D341Med (cell line): ENCODE data around the gene OPTC.

Experiments
- DNase-seq: peaks from one replicate; pipeline ENCODE4 v3.0.0; 2012; ENCODE audit warnings: low spot score

The OPTC gene

DNA sequence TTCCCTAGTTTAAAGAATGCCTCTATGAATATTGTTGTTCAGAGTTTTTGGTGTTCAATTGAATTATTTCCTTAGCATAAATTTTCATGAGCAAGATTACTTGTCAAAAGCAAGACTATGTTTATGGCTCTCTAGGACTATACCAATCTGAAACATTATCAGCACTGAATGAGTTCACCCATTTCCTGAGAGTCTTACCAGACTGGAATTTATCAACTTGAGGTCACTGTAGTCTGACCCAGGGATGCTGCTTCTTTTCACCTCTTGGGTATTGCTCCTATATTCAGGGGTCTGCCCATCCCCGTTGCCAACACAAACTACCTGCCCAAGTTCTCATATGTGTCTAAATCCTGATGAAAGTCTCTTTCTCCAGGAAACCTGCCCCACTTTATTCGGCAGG, 42.6 kb downstream of the OPTC start:
- no peak for DNase-seq

DNA sequence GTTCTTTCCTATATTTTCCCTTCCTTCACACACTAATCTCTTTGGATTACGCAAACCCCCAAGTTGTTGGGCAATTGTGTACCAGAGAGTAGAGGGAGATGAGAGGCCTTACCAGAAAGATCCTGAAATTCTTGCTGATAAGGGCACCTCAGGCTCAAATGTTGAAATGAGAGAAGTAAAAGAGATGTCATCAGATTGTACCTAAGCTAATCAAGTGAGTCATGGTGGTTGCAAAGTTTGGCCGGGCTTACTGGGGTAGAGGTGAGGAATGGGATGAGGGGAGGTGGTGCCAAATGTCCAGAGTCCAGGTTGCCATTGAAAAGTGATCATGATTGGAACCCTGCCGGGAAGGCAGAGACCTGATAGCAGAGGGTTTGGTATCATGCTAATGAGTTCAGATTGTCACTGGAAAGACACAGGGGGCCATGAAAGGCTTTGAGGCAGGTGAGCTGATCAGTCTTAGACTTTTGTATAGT, 43.1 kb downstream of the OPTC start:
- DNase-seq: no peak

DNA sequence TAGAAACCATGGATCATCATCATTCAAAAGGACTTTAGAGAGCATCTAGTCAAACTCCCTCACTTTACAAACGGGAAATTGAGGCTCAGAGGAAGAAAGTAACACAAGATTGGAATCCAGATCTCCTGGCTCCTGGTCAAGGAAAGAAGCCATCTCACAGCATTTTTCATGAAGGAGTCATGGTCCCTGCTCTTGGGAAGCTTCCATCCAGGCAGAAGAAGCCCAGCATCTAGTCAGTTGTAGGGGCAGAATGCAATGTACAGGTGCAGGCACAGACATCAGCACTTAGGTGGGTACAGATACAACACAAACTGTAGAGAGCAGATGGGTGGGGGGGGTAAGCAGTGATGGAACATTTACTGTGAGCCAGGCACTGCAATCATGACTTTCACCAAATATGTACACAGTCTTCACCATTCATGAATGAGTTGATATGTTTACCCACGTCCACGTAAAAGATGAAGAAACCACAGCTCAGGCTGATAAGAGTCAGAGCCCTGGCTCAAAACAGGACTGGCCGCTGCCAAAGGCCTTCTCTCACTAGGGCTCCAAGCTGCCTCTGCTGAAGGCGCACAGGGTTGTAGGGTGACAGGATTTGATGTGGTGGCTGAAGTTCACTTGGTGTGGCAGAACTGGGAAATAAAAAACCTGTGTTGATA, 44.0 kb downstream of the OPTC start:
- no peak for DNase-seq

DNA sequence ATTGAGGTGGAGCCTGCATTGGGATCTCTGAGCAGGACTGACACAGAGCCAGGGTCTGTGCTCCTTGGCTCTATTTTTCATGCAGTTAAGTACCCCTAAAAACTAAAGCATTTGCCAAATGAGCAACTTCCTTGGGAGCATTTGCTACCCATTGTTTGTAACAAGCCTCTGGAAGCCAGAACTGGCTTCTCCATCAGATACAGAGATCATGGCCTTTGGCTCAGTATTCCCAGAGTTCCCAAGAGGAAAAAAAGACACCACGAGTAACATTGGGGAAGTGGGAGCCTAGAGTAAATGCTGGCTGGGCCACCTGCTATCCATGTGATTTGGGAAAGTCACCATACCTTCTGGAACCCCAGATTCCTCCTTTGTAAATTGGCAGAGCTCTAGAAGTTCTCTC, 44.8 kb downstream of the OPTC start:
- DNase-seq: no peak

DNA sequence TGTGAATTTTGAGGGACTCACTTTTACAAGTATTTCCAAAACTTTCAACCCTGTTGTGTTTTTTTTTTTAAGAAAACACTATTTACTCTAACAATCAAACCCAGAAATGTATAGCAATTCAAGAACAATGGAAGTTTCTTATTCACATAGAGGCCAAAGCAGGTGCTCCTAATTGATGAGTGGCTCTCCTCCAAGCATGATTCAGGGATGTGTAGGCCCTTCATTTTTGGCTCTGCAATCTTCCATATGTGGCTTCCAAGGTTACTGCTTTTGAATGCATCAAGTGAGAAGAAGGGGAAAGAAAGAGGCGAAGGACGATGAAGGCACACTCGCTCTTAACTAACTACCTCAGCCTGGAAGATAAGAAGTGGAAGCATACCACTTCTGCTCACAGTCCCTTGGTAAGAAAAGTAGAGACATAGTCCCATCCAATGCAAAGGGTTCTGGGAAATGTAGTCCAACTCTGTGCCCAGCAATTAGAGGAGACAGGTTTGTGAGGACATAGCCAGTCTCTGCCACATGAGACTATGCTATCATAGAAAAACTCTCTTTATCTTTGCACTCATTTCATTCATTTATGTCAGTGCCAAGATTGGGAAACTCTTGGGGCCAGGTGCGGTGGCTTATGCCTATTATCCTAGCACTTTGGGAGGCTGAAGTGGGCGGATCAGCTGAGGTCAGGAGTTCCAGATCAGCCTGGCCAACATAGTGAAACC, 46.0 kb downstream of the OPTC start:
- no peak for DNase-seq

DNA sequence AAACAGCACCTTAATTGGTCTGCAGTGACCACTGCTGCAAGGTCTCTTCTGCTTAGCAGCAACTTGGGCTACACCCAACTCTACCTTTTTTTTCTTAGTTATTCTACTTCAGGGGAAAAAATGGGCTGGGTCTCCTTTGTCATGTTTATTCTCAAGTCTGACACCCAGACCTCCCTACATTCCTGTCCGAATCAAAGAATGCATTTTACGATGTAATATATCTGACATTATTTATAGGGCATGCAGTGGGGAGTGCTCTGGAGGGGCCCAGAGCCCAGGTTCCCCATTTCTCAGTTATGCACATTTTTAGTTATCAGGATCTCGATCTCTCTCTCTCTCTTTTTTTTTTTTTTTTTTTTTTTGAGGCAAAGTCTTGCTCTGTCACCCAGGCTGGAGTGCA, 50.5 kb downstream of the OPTC start:
- DNase-seq: no peak

DNA sequence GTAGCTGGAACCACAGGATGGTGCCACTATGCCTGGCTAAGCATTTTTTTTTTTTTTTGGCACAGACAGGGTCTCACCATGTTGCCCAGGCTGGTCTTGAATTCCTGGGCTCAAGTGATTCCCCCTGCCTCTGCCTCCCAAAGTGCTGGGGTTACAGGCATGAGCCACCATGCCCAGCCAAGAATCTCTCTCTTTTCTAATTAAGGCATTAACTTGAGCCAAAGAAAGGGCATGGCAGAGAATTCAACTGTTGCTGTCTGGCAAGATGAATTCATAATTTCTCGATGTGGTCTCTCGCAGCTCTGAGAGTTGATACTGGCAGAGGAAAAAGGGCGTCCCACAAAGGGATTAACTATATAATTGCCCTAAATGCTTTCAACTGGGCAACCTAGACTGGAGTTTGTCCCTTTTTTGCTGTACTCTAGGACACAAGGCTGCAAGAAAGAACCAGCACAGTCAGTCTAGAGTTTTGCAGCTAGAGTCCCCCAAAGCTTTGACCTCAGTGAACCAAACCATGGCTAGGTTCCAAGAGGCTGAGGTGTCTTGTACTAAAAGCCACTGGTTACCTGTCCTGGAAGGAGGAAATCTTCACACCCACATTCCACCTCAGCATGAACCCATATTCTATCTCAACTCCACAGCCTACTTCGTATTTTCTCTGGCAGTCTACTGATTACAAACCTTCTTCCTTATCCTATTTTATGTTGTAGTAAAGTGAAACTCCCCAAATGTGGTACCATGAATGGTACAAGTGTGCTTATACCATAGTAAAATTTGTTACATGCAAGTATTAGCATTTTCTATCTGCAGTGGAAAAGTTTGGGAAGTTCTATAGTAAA, 51.2 kb downstream of the OPTC start:
- no peak for DNase-seq

DNA sequence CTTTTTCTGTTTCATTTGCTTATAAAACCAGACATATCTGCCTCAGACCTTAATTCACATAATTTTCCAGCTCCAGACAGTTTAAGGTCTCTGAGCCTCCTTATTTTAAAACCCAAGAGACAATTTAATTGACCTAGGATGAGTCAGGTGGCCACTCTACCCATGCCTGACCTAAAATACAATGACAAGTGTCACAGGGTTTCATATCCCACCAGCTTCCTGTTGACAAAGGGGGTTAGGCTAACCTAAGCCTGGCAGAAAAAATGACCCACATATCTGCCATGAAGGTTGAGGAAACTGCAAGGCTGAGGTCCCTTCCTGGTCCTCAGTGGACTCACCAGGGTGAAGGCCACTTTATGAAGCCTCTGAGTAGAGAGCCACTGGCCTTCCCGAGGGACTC, 52.3 kb downstream of the OPTC start:
- DNase-seq: no peak

DNA sequence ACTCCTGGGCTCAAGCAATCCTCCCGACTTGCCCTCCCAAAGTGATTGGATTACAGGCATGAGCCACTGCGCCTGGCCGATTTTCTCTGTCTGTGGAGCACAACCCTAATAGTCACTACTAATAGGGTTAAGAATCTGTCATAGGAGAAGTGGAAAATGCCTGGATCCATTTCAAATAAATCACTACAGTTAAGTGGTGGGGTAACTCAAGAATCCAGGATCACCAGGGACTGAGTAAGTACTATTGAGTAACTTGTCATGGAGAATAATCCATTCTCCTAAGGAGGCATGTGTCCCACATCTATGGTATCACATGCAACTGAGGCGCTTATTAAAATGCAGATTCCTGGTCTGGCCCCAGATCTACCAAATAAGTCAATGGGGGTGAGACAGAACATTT, 53.2 kb downstream of the OPTC start:
- DNase-seq: no peak

DNA sequence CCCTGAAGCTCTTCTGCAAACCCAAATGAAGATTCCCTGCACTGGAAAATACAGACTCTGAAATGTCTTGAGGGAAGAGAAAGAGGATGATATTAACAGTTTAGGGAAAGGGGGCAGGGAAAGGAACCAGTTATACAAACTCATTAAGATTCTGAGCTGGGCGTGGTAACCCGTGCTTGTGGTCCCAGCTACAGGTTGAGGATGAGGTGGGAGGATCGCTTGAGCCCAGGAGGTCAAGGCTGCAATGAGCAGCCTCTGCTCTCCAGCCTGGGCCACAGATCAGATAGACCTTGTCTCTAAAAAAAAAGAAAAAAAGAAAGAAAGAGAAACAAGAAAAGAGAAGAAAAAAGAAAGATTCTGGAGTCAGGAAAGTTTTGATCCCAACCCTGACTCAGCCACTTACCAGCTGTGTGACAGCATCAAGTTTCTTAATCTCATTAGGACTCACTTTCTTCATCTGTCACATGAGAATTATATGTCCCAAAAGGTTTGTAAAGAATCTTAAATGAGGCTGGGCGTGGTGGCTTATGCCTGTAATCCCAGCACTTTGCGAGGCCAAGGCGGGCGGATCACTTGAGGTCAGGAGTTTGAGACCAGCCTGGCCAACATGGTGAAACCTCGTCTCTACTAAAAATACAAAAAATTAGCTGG, 53.9 kb downstream of the OPTC start:
- no peak for DNase-seq

DNA sequence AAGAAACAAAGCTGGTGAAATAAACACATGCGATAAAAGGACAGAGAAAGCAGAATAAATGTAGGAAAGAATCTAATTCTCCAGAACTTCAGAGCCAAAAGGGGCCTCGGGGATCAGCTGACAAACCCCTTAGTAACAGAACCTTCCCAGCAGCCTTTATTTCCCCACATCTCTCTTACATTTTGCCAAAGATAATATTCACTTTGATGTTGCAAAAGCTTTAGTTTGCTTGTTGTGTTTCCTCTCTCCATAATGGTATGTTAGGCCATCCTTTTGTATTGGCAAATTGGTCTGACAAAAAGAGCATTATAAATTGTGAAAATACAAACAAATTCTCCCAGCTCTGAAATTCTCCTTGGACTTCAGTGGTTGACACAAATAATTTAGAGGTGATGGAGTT, 54.9 kb downstream of the OPTC start:
- no peak for DNase-seq

DNA sequence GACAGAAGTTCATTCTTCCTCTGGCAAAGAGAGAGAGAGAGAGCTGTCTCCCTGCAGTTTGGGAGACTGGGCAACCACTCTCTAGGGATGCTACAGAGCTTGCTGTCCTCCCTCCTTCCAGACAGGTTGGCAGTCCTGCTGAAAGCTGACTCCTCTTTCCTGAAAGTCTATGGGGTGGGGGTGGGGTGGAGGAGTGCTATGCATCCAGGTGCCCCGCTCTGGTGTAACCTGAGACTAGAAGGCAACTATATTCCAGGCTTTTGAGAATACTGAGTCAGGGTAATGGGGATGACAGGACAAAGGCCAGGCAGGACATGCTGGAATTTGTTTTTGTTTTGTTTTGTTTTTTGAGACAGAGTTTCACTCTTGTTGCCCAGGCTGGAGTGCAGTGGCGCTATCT, 55.4 kb downstream of the OPTC start:
- DNase-seq: no peak

DNA sequence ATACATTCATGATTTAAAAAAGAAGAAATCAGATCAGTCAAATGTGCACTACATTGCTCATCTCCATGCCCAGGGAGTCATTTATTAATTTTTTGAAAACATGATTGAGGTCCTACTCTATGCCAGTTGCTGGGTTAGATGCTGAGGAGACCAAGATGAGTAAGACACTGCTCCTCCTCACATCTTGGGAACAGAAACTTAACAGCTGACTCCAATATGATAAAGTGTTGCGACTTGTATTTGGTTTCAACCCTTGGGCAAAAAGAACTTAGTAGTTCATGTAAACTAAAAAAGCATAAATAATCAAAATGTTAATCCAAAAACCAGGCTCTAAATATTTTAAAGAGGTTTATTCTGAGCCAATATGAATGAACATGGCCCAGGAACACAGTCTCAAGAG, 56.9 kb downstream of the OPTC start:
- no peak for DNase-seq

DNA sequence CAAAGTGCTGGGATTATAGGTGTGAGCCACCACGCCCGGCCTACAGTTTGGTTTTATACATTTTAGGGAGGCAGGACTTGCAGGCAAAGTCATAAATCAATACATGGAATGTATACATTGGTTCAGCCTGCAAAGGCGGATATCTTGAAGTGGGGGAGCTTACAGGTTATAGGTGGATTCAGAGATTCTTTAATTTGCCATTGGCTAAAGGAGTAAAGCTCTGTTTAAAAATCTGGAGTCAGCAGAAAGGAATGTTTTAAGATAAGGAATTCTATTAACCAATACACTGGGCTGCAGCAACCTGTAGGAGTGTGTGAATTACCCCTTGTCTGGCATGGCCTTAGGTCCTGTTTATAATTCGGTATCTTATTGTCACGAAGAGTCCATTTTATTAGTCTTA, 57.6 kb downstream of the OPTC start:
- no peak for DNase-seq

DNA sequence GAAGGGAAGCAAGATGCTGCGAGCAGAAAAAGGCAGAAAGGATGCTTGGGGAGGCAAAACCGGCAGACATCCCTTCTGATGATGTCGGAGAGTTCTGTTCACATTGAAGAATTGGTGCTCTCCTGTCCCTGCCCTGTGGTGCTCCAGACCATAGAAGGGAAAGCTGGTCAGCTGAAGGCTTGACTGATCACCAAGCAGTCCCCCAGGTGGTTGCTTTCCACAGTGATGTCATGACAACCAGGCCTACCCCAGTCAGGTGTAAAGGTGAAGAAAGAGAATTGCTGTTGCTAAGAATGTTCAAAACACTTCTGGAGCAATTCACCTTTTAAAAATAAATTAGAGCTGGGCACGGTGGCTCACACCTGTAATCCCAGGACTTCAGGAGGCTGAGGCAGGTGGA, 59.5 kb downstream of the OPTC start:
- no peak for DNase-seq

DNA sequence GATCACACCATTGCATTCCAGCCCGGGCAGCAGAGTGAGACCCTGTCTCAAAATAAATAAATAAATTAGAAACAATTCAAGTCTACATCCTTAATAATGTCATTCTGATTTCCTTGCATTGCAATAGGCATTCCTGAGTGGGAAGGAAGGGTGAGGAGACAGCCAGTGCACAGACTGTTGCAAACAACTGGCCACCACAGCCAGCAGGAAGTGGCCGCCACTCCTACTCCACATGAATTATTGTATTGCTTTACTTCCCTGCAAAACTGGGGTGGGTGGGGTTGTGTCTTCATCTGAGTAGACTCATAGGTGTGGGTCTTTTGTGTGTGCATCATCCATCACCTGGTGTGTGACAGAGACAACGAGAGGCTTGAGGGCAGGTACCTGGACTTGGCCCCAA, 60.1 kb downstream of the OPTC start:
- no peak for DNase-seq

DNA sequence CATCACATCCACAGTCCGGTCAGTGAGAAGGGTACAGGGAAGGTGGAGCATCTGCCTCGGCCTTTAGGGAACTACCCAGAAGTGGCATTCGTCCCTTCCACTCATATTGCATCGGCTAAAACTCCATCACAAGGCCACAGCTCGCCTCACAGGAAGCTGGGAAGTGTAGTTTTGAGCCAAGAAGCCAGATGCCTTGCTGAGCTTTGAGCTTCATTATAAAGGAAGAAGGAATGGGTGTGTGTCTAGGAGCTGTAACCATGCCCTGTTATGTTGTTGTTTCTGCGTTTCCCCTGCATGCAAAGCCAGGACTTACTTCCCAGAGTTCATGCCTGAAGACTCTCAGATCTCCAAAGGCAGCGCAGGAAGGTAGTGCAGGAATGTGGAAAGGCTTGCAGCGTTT, 61.1 kb downstream of the OPTC start:
- DNase-seq: no peak

DNA sequence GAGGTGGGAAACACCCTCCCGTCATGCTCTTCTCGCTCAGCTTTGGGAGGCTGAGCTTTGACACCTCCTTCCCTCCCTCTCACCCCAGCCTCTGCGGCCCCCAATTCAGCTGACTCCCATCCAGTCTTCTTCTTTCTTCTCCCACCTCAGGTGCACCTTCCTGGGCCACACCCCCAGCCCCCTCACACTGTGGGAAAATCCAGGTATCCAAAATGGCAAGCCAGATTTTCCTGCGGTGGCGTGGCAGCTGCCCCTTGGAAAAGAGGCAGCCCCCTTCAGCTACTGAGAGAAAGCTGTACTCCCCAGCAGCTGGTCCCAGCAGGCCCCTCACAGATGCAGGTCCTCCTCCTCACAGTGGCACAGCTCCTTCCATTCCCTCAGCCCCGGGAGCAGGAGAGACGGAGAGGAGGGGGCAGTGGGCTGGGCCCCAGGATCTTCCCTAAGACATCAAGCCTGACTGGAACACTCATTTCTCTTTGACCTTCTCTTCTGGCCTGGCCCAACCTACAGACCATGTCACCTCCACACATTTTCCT, 61.6 kb downstream of the OPTC start:
- no peak for DNase-seq

DNA sequence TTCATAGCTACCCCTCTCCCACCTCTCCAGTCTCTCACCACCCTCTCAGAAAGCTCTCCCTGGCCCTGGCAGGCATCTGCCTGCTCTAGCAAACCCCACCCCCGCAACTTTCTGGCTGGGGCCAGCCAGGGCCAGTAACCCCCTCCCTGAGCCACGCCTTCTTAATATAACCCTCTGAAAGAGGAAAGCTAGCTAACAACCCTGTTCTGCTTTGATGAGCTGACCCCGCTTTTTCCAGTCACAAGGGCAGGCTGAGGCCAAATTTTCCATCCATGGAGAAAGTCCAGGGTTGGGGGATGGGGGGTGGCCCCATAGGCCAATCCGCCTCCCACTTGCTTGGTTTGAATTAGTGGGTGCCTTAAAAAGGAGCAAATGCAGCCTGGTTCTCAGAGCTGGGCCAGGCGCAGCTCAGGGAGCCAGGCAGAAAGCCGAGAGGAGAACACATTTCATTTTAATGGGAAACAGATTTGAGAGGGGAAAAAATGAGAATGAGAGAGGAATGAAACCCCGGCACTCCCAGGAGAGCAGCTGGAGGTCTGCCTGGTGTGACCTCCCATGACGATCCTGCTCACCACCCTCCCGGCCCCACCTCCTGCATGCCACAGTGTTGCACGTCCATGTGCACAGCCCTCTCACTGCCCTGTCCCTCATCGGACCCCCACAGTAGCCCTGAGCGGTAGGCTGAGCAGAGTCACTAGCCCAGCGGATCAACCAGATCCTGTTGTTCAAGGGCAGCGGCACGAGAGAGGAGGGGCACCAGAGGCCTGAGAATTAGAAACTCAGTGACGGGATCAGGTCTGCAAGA, 62.3 kb downstream of the OPTC start:
- no peak for DNase-seq

DNA sequence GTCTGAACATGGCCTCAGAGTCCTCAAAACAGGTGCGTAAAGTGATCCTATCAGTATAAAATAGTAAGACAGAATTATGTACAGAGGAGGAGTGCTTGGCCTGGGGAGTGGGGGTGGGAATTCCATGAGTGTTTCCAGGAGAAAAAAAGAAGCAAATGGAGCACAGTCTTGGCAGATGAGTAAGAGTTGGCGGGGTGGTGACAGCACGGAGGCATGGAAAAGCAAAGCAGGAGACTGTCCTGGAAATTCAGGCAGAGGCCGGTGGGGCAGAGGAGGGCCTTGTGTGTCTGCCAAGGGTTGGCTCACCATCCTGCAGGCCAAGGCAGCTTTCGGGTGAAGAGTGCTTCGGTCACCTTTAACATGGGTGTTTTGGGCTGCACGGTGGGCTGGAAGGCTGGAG, 63.4 kb downstream of the OPTC start:
- no peak for DNase-seq

DNA sequence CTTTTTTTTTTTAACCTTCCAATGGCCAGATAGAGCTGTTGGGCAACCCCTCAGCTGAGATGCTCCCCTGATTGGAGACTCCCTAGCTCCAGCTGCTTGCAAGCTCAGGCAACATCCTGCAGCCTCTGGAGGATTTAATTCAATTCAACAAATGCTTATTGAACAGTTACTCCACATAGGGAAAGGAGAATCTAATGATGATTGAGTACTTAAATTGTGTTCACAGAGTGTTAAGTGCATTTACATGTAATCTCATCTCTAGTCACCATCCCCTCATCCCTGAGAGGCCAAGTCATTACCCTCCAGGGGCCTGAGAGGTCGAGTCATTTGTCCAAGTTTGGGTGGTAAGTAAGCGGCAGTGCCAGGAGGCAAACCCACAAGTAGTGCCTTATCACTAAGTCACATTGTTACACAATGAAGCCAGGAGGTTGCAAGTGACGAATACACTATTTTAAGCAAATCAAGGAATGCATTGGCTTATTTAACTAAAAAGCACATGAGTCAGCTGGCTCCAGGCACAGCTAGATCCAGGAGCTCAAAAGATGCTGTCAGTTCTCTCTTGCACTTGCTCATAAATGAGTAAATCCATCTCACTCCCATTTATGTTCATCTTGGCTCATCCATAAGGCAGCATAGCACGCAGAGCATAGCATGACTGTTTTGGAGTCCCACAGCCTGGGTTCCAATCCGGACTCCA, 64.3 kb downstream of the OPTC start:
- DNase-seq: no peak
